OCI-LY7 (cell line): ENCODE data around the gene RAPGEF4. TPM values are rescaled to one million over a fixed set of nuclear protein-coding genes. Genes with fewer than 3 reads are reported as not detected.

ENCODE experiments used
- BruUV-seq: library from RNA; stranded (reverse); fragments of 400-500 nt; replicated peaks from 2 replicates; lab custom pipeline; 2021; lab: Mats Ljungman, UMichigan
- CTCF ChIA-PET: fragments of 300-600 bp; sonication (Branson Sonifier 250); formaldehyde crosslinking; loops from one replicate; lab custom pipeline; 2022; ENCODE audit warnings: antibody characterized with exemption; ENCODE audit not compliant: unreplicated experiment; lab: Charles Lee
- POLR2A ChIA-PET: fragments of 300-600 bp; sonication (Branson Sonifier 250); formaldehyde crosslinking; loops from one replicate; lab custom pipeline; 2022; ENCODE audit warnings: antibody characterized with exemption; lab: Charles Lee
- DNase-seq: peaks from one replicate; pipeline ENCODE4 v3.0.0-alpha.2; 2015; ENCODE audit warnings: low spot score
- H2AFZ ChIP-seq: fragments of 200-600 bp; sonication (generic), shearing (Covaris generic); 2 replicates; pipeline ENCODE4 v1.6.1; 2014; ENCODE audit warnings: mild to moderate bottlenecking, antibody characterized with exemption, low read length, moderate library complexity
- H3K27ac ChIP-seq: fragments of 200-600 bp; sonication (generic); 2 replicates; pipeline ENCODE4 v1.5.1; 2014; ENCODE audit warnings: mixed run types, low read depth, mild to moderate bottlenecking, moderate library complexity, low read length, inconsistent platforms; ENCODE audit not compliant: poor library complexity, severe bottlenecking
- H3K36me3 ChIP-seq: fragments of 200-600 bp; sonication (generic); 2 replicates; pipeline ENCODE4 v1.6.1; 2014; ENCODE audit warnings: mild to moderate bottlenecking, antibody characterized with exemption, low read length, moderate library complexity, mixed read lengths; ENCODE audit not compliant: insufficient read depth
- H3K4me1 ChIP-seq: fragments of 200-600 bp; sonication (generic); 2 replicates; pipeline ENCODE4 v1.5.1; 2014; ENCODE audit warnings: mild to moderate bottlenecking, low read length; ENCODE audit not compliant: insufficient read depth, poor library complexity, severe bottlenecking
- H3K4me2 ChIP-seq: fragments of 200-600 bp; sonication (generic); 2 replicates; pipeline ENCODE4 v1.6.1; 2014; ENCODE audit warnings: mild to moderate bottlenecking, low read length
- H3K4me3 ChIP-seq: fragments of 200-600 bp; sonication (generic); 2 replicates; pipeline ENCODE4 v1.5.1; 2014; ENCODE audit warnings: mild to moderate bottlenecking, low read depth, low read length; ENCODE audit not compliant: poor library complexity, severe bottlenecking
- H3K79me2 ChIP-seq: fragments of 200-600 bp; sonication (generic); 2 replicates; pipeline ENCODE4 v1.6.1; 2016; ENCODE audit warnings: low read depth, mild to moderate bottlenecking, low read length, moderate library complexity, mixed read lengths; ENCODE audit not compliant: insufficient read depth
- H3K9me2 ChIP-seq: fragments of 200-600 bp; sonication (generic); 2 replicates; pipeline ENCODE4 v1.6.1; 2016; ENCODE audit warnings: mild to moderate bottlenecking, low read length, mixed read lengths; ENCODE audit not compliant: insufficient read depth
- H3K9me3 ChIP-seq: fragments of 200-600 bp; sonication (generic); 2 replicates; pipeline ENCODE4 v1.6.1; 2014; ENCODE audit warnings: mild to moderate bottlenecking, mixed run types, low read length, mixed read lengths
- H4K20me1 ChIP-seq: fragments of 200-600 bp; sonication (generic); 2 replicates; pipeline ENCODE4 v1.6.1; 2014; ENCODE audit warnings: mild to moderate bottlenecking, antibody characterized with exemption, low read length, moderate library complexity, mixed read lengths; ENCODE audit not compliant: insufficient read depth
- EZH2phosphoT487 ChIP-seq: fragments of 200-600 bp; sonication (generic); IDR thresholded peaks from 2 replicates; pipeline ENCODE4 v1.6.1; 2018; ENCODE audit warnings: low read depth, borderline replicate concordance, mild to moderate bottlenecking, mixed run types, antibody characterized with exemption, low read length, moderate library complexity, mixed read lengths
- intact Hi-C: fragments of 100-400 bp; cut with micrococcal nuclease; formaldehyde crosslinking; loops from one replicate; pipeline ENCODE4 v1.10.0; 2022; ENCODE audit not compliant: unreplicated experiment
- total RNA-seq, 2 experiments: library from RNA; depleted of rRNA in 1 of 2; stranded (reverse); fragments of >200 nt in 1 of 2; shearing (Covaris generic) in 1 of 2; gene quantifications; 2 replicates each; pipeline ENCODE4 v1.2.3, GENCODE V29; 2014 to 2022
- TF ChIP-seq, protein P1 (sequence below): fragments of 200-600 bp; sonication (generic); conservative IDR thresholded peaks from 2 replicates; pipeline ENCODE4 v1.5.1; 2014; ENCODE audit warnings: mild to moderate bottlenecking, antibody characterized with exemption, low read length, moderate library complexity, mixed read lengths

The RAPGEF4 gene
- total RNA-seq, 2 experiments from 2014 or later = 0.22 to 0.55 TPM

DNA sequence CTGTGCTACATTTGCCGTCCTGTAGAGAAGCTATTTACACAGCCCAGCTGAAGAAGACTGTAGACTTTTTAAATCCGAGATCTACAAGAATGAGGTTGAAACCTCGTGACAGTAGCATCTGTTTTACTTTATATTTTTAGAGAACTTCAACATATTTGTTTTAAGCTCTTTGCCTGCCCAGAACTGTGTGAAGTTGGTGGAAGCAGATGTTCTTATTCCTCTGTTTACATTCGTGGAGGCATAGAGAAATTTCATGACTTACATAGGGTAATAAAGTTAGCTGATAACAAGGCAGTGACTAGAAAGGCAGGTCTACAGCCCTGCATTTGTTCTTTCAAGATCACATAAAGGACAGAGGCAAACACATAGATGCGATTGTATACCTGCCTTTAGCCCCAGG is 293.0 kb downstream of the RAPGEF4 start:
- ChIA-PET POLR2A (interaction anchor here (0.6 to 1.6 kb wide), 6 partner anchors 30 to 1713 kb away, joined by 3 to 5 read pairs (median 4); no protein-coding TSS in a partner anchor), CTCF (interaction anchor here (0.5 to 1.5 kb wide), 3 partner anchors 129 to 1847 kb away, joined by 3 to 6 read pairs (median 3); no protein-coding TSS in a partner anchor)
- Histone ChIP-seq H3K36me3 (no peaks in the 10 kb centered on the region), H3K4me3 (no peak overlapping the region), H2AFZ (no peak overlapping the region), H3K4me1 (no peaks in the 10 kb centered on the region), H3K27ac (no peak overlapping the region), H4K20me1 (no peaks in the 10 kb centered on the region), H3K9me2 (no peaks in the 10 kb centered on the region), H3K79me2 (no peaks in the 10 kb centered on the region), H3K9me3 (no peaks in the 10 kb centered on the region), H3K4me2 (no peak overlapping the region)
- DNase-seq = no peak
- TF ChIP-seq EZH2phosphoT487 = no peak
- TF ChIP-seq, protein P1, sequence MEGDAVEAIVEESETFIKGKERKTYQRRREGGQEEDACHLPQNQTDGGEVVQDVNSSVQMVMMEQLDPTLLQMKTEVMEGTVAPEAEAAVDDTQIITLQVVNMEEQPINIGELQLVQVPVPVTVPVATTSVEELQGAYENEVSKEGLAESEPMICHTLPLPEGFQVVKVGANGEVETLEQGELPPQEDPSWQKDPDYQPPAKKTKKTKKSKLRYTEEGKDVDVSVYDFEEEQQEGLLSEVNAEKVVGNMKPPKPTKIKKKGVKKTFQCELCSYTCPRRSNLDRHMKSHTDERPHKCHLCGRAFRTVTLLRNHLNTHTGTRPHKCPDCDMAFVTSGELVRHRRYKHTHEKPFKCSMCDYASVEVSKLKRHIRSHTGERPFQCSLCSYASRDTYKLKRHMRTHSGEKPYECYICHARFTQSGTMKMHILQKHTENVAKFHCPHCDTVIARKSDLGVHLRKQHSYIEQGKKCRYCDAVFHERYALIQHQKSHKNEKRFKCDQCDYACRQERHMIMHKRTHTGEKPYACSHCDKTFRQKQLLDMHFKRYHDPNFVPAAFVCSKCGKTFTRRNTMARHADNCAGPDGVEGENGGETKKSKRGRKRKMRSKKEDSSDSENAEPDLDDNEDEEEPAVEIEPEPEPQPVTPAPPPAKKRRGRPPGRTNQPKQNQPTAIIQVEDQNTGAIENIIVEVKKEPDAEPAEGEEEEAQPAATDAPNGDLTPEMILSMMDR = no peak
- BruUV-seq = no TSS peak
- intact Hi-C loops = loop anchor here (5.0 kb wide), 2 partner anchors 324 to 1314 kb away; partner anchors contain the start of gene CDCA7

DNA sequence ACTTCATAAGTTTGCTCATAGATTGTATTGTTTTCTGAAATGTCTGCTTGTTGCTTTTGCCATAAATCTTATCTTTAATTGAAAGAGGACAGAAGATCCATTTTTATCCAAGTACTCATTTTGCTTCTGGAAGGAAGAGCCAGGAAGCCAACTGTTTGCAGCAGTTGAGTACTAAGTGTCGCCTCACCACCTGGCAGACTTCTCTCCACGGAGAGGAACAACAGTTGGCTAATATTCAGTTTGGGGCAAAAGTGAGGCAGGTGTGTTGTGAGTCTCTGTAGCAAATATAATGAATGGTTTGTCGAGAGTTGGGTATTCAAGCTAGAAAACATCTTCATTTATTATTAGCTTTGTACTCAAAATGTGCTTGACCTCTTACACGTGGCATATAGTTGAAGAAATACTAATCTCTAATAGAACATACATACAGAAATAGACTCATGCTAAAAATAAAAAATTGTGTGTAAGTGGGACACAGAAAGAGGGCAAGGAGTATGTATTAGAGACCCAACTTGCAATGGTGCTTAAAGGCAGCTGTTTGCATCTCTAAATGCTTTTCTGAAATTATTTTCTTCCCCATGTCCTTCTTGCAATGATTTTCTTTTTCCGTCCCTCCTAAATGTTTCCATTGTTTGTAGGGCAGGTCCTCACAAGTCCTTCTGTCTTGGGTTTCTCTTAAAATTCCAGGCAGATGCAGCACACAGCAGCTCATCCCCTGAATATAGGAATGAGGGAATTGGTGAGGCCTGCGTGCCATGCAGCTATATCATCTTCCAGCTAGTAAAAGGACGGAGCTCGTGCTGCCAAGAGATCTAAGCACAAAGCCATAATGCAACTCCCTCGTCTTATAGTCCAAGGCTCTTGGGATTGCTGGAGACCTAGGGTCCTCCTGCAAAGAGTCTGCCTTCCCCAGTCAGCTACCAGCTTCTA is 295.2 kb downstream of the RAPGEF4 start:
- Histone ChIP-seq H3K4me2 (no peak overlapping the region), H3K9me2 (no peaks in the 10 kb centered on the region), H3K4me1 (no peaks in the 10 kb centered on the region), H3K36me3 (no peaks in the 10 kb centered on the region), H2AFZ (no peak overlapping the region), H3K79me2 (no peaks in the 10 kb centered on the region), H4K20me1 (no peaks in the 10 kb centered on the region), H3K4me3 (no peak overlapping the region), H3K9me3 (no peaks in the 10 kb centered on the region), H3K27ac (no peak overlapping the region)
- POLR2A ChIA-PET = interaction anchor here (0.6 to 1.4 kb wide), 2 partner anchors 28 to 1384 kb away, joined by 3 to 6 read pairs; no protein-coding TSS in a partner anchor
- no TSS peak for BruUV-seq
- CTCF ChIA-PET = no interaction called here
- no peak for DNase-seq
- TF ChIP-seq, protein P1 = no peak
- no peak for TF ChIP-seq EZH2phosphoT487
- intact Hi-C loops = no loop called here
